Activated CD4-positive, CD25-positive, alpha-beta regulatory T cell treated with anti-CD3 and anti-CD28 coated beads, Interleukin-2, amount 50 U/mL, for 72 hours (primary cell): ENCODE measurements around the gene UBE2H.

Experiments used
- DNase-seq: peaks from one replicate; pipeline ENCODE4 v3.0.0; 2021

UBE2H gene

DNA sequence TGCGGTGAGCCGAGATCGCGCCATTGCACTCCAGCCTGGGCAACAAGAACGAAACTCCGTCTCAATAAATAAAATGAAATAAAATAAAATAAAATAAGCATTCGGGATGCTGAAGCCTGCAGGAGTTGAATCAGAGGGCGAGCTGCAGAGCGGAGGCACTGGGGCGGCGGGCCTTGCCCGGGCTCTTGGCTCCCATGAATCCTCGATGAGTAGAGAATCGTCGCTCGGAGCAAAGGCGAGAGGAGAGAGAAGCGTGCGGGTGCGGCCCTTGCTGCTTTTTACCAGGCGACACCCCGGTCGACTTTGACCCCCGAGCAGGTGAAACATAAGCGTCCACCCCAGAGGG, 168.3 kb downstream of the UBE2H start:
- DNase-seq = no peak

DNA sequence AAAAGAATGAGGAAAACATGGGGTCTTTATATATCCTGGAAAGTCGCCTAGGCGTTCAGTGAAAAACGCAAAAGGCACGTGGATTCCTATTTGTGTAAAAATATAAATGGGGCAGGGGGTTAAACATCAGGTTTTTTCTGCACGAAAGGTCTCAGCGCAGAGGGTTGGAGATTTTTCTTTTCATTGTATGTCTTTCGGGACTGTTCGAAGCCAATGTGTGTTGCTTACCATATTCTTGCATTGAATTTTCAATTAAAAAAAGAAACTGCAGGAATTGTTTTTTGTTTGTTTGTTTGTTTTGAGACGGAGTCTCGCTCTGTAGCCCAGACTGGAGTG, 169.2 kb downstream of the UBE2H start:
- no peak for DNase-seq

DNA sequence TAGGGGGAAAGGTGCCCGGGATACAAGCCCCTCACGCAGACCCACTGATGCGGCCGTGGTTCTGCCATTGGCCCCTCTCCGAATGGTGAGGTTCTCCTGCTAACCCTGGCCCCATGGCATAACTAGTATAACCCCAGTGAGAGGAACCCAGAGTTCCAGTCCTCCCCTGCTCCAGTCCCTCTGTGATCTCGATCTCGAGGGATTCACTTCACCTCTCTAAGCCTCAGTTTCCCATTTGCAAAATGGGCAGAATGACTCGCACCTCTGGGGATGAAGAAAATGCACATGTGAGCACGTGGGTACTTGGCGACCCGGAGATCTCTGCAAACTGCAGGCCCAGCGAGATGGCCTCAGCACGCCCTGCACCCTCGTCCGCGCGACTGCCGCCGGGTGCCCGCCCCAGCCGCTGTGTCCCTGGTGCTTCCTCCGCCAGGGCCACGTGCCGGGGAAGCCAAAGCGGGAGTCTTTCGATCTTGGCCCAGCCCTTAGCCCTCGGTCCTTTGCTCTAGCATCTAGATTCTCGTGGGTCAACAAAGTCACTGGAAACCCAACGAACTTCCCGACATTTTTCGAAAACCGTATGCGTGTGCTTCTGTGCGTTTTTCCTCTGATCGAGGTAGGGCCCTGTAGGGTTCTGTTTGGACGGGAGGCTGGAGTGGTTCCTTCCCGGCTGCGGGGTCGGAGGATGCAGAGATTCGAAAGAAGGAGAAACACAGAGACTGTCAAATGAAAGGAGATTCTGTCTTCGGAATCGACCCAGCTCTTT, 169.8 kb downstream of the UBE2H start:
- no peak for DNase-seq

DNA sequence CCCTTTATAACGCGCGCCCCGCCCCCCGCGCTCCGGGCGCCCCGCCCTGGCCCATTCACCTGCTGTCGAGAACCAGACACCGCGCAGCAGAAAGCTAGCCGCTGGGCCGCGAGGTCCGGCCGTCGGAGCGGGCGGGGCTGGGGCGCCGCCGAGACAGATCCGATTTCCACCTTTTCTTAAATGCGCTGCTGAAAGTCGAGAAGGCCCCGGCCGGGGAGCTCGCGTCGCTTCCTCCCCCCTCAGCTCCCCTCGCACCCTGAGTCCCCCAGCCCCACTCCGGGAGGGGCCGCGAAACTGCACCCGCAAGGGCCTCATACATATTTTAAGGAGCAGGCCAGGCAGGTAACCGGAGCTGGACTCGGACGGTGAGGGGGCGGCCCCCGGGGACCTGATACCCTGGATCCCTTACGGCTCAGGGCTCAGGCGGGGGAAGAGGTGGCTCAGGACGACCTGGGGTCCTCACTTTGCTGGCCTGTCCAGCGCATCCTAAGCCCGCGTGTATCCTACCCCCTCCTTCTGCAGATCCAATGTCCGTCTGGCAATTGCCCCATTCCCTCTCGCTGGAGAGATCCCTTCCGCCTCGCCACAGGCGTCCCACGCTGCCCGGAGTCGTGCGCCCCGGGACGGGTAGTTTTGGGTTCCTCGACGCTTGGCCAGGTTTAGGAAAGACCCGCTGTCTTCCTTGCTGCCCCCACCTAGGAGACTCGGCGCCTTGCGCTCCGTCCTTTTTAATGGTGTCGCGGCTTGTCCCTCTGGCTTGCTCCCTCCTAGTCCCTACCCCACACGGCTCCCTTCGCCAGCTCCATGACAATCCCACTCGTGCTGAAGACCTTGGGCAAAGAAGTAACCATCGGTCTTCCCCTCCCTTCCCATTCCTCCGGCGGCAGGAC, 170.6 kb downstream of the UBE2H start:
- no peak for DNase-seq

DNA sequence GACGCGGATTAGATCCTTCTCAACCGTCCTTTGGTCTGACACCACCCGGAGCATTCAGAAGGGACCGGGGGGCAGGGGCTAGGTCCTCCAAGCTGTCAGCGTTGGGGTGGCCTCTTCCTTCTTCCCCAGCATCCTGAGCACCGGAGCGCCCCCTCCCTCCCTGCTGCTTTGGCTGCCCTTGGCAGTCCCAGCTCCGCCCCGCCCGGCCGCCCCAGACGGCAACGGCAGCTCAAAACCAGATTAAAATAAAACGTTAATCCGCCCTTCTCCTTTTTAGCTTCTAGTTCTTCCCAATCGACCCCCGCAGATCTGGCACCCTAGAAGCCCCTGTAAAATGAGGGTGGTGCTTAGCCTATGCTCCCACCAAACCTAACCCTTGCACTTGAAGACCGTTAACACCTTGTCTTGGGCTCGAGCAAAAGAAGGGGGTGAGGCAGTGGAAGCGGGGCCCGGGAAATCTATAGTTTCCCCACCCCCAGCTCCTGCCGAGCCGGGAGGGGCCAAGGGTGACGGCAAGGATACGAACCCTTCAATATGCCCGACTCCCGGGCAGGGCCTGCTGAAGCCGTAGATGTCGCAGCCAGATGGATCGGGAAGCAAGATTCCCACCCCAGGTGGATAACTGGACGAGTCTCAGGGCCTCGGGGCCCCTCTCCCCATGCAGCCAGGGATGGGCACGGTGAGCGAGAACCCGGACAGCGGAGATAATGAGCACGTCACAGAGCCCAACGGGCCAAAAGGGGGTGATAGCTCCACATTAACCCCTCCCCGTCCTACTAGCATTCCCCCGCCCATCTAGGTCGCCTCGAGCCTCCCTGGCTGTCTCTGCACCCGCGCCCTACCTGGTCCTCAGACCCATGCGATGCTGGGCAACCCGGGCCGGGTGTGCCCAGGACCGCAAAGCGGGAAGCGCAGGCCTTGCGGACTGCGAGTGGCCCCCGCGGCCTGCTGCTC, 171.5 kb downstream of the UBE2H start:
- DNase-seq = no peak
